22Rv1 (cell line): ENCODE results near the gene COQ7.

Experiments used
- ZFX ChIP-seq: fragments of 450-650 bp; IDR thresholded peaks from 2 replicates; pipeline ENCODE4 v1.6.1; 2017; ENCODE audit warnings: antibody characterized with exemption, borderline replicate concordance
- TF ChIP-seq, protein P1 (sequence below): fragments of 450-650 bp; IDR thresholded peaks from 2 replicates; pipeline ENCODE4 v1.5.1; 2017; ENCODE audit warnings: mild to moderate bottlenecking

DNA sequence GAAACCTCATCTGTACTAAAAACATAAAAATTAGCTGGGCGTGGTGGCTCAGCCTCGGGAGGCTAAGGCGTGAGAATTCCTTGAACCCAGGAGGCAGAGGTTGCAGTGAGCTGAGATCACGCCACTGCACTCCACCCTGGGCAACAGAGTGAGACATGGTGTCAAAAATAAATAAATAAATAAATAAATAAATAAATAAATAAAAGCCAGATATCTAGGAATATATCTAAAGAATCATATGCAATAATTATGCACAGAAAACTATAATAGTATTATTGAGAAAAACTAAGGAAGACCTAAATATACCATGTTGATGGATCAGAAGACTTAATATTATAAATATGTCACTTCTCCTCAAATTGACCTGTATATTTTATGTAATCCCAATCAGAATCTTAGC lies 46.7 kb upstream of the COQ7 start:
- TF ChIP-seq, protein P1, sequence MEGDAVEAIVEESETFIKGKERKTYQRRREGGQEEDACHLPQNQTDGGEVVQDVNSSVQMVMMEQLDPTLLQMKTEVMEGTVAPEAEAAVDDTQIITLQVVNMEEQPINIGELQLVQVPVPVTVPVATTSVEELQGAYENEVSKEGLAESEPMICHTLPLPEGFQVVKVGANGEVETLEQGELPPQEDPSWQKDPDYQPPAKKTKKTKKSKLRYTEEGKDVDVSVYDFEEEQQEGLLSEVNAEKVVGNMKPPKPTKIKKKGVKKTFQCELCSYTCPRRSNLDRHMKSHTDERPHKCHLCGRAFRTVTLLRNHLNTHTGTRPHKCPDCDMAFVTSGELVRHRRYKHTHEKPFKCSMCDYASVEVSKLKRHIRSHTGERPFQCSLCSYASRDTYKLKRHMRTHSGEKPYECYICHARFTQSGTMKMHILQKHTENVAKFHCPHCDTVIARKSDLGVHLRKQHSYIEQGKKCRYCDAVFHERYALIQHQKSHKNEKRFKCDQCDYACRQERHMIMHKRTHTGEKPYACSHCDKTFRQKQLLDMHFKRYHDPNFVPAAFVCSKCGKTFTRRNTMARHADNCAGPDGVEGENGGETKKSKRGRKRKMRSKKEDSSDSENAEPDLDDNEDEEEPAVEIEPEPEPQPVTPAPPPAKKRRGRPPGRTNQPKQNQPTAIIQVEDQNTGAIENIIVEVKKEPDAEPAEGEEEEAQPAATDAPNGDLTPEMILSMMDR: no peak
- TF ChIP-seq ZFX: no peak
